NCI-H2196 treated with DMSO at 0.1 percent for 48 hours (cell line): ENCODE measurements around the gene PIP5K1B.
A peak's percentile ranks its signal among the peaks of the same experiment; 100 is the strongest.
"Not testable (repeated sequence)": the region's sequence is repeated elsewhere in the genome, so short reads cannot be mapped to it uniquely, and the experiment has no call there.

Experiments used
- DNase-seq: peaks from one replicate; lab custom pipeline; 2025; ENCODE audit not compliant: unreplicated experiment; lab: John Stamatoyannopoulos, UW

PIP5K1B gene

GRCh38 chr9:68704814-68705530, at the start of gene PIP5K1B:
Gene PIP5K1B, plus strand, starts transcription at chr9:68705240. Its CDS starts 117,375 bp downstream, at chr9:68822615.
- DNase-seq = peak; percentile 69

- DNase-seq = no peak
Measured at GRCh38 chr9:68664036-68664435, 41.0 kb upstream of the PIP5K1B start.

- no peak for DNase-seq
Measured at GRCh38 chr9:68668127-68668526, 36.9 kb upstream of the PIP5K1B start.

- DNase-seq = no peak
Measured at GRCh38 chr9:68669218-68669617, 35.8 kb upstream of the PIP5K1B start.

GRCh38 chr9:68672215-68672614, 32.8 kb upstream of the PIP5K1B start:
- no peak for DNase-seq

- DNase-seq = no peak
Measured at GRCh38 chr9:68672625-68673024, 32.4 kb upstream of the PIP5K1B start.

- DNase-seq = no peak
Measured at GRCh38 chr9:68678430-68678829, 26.6 kb upstream of the PIP5K1B start.

- DNase-seq = no peak
Measured at GRCh38 chr9:68683433-68683832, 21.6 kb upstream of the PIP5K1B start.

- no peak for DNase-seq
Measured at GRCh38 chr9:68685213-68685612, 19.8 kb upstream of the PIP5K1B start.

GRCh38 chr9:68685770-68686169, 19.3 kb upstream of the PIP5K1B start:
- DNase-seq = no peak

- DNase-seq = no peak
Measured at GRCh38 chr9:68690088-68690487, 15.0 kb upstream of the PIP5K1B start.

- no peak for DNase-seq
Measured at GRCh38 chr9:68692519-68692918, 12.5 kb upstream of the PIP5K1B start.

GRCh38 chr9:68694125-68694524, 10.9 kb upstream of the PIP5K1B start:
- no peak for DNase-seq

GRCh38 chr9:68697851-68698250, 7.2 kb upstream of the PIP5K1B start:
- DNase-seq = no peak

GRCh38 chr9:68698943-68699509, 6.0 kb upstream of the PIP5K1B start:
- DNase-seq = no peak

- not testable (repeated sequence) for DNase-seq
Measured at GRCh38 chr9:68699625-68700024, 5.4 kb upstream of the PIP5K1B start.

- no peak for DNase-seq
Measured at GRCh38 chr9:68702493-68702892, 2.5 kb upstream of the PIP5K1B start.

- DNase-seq = no peak
Measured at GRCh38 chr9:68703672-68704071, 1.4 kb upstream of the PIP5K1B start.

GRCh38 chr9:68704498-68704813, 584 bp upstream of the PIP5K1B start:
- DNase-seq = no peak

- DNase-seq = no peak
Measured at GRCh38 chr9:68705531-68706362, 707 bp downstream of the PIP5K1B start.

GRCh38 chr9:68706363-68707201, 1.5 kb downstream of the PIP5K1B start:
- DNase-seq = no peak
